Motor neuron (in vitro differentiated cells): ENCODE results near the gene IL13RA2. TPM values are rescaled to one million over a fixed set of nuclear protein-coding genes. Genes with fewer than 3 reads are reported as not detected.

Experiments
- ATAC-seq, 8 experiments: fragments of 200-7000 bp; cut with Tn5 transposase; replicated peaks in 6 of 8; 2 replicates each; pipeline ENCODE4 v1.8.0; 2021; ENCODE audit warnings: mild to moderate bottlenecking in 8 of 8, moderate library complexity in 8 of 8
- H3K27ac ChIP-seq, 2 donors: fragments of 250-450 bp; sonication (Bioruptor Pico); 2 replicates each; pipeline ENCODE4 v1.9.0; 2021; ENCODE audit warnings: antibody characterized with exemption in 2 of 2, mild to moderate bottlenecking in 2 of 2, moderate library complexity in 1 of 2
- H3K4me1 ChIP-seq, 2 donors: fragments of 250-450 bp; sonication (Bioruptor Pico); replicated peaks in 1 of 2; 2 replicates each; pipeline ENCODE4 v1.6.1; 2021; ENCODE audit warnings: antibody characterized with exemption in 2 of 2, mild to moderate bottlenecking in 2 of 2, moderate library complexity in 1 of 2
- H3K4me3 ChIP-seq, 5 donors: fragments of 250-450 bp; sonication (Bioruptor Pico); 2 replicates each; pipeline ENCODE4 v1.9.0; 2021; ENCODE audit warnings: antibody characterized with exemption in 5 of 5, mild to moderate bottlenecking in 5 of 5, moderate library complexity in 4 of 5
- WGBS, 10 experiments: fragments of 450-650 bp; shearing (Covaris generic); methylation state at CpG; one replicate each; pipeline ENCODE4 v1.0.0; 2022; 5-methylcytosine and 5-hydroxymethylcytosine counted together
- in situ Hi-C, 9 experiments: fragments of 400-800 bp; cut with MboI; loops; one replicate each; pipeline ENCODE4 v1.15.0; 2021; ENCODE audit warnings: low sequenced_read_pairs in 9 of 9, low pct_unique_long_range_greater_than_20kb in 2 of 9; ENCODE audit not compliant: unreplicated experiment in 9 of 9
- total RNA-seq, 8 experiments: library from RNA; unstranded; fragments of 300-600 nt; gene quantifications; 2 replicates each; pipeline versions ENCODE4 v1.2.3 to v1.2.4, GENCODE V29; 2022

The IL13RA2 gene
- total RNA-seq, 8 experiments from 2014 or later, result 0.31 to 15.0 (median 0.55) TPM

DNA sequence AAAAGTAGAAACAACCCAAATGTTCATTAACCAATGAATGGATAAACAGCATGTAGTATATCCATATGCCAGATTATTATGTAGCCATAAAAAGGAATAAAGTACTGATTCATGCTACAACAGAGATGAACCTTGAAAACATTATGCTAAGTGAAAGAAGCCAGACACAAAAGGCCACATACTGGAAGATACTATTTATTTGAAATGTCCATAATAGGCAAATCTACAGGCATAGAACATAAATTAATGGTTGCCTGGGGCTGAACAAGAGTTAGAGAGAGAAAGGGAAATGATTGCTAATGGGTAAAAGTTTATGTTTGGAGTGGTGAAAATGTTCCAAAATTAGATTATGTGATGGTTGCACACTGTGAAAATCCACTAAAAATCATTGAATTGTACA is 44.4 kb downstream of the IL13RA2 start:
- Histone ChIP-seq H3K4me1 (no peaks in the 10 kb centered on the region), H3K4me3 (no peak overlapping the region), H3K27ac (no peak overlapping the region)
- in situ Hi-C loops, result loop anchor here in 1 of 9 experiments (25.0 kb wide), 1 partner anchor 336 kb away; no protein-coding TSS in a partner anchor
- peak in 3 of 8 experiments; percentile 28 to 68 (median 62) for ATAC-seq

DNA sequence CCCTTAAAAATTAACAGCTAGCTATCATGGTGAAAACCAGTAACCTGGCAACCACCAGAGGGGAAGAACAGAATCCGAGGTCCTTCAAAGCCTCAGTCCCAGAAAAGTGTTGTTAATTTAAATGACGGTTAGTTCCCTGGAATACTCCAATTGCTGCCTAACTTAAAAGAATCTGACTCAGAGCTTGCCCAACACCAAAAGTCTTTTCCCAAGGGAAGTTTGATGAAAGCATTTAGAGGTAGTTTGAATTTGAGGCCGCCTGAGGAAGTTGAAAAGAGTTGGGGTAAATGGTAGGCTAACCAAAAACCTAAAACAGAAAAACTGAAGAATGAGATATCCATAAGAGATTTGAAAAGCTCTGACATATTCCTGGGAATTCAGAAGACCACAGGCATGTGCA is 46.6 kb downstream of the IL13RA2 start:
- no peak overlapping the region for H3K4me3 ChIP-seq
- no peak overlapping the region for H3K27ac ChIP-seq
- no peak for ATAC-seq
- H3K4me1 ChIP-seq, result no peaks in the 10 kb centered on the region
- WGBS, 10 experiments, result 40 to 90% (median 80%) methylated on average over 1 to 2 of the region's 3 CpGs; no CpG with 5 or more reads in 5 of the 10 experiments
- in situ Hi-C loops, result loop anchor here in 1 of 9 experiments (25.0 kb wide), 1 partner anchor 334 kb away; no protein-coding TSS in a partner anchor

DNA sequence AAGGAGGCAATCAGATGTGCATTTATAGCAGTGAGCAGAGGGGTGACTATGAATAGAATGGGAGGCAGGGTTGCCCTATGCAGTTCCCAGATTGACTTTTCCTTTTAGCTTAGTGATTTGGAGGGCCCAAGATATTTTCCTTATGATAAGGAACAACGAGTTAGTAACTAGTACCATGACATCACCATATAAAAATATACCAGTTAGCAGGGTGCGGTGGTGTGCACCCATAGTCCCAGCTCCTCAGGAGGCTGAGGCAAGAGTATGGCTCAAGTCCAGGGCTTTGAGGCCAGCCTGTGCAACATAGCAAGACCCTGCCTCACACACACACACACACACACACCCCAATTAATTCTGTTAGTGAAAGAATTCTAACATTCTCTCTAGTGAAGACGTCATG is 53.0 kb downstream of the IL13RA2 start:
- 50 to 100% (median 67%) methylated on average over 1 of the region's 3 CpGs; no CpG with 5 or more reads in 7 of the 10 experiments for WGBS, 10 experiments
- ATAC-seq, result no peak
- Histone ChIP-seq H3K27ac (no peak overlapping the region), H3K4me3 (no peak overlapping the region), H3K4me1 (no peaks in the 10 kb centered on the region)
- in situ Hi-C loops, result loop anchor here in 1 of 9 experiments (25.0 kb wide), 1 partner anchor 327 kb away; no protein-coding TSS in a partner anchor

DNA sequence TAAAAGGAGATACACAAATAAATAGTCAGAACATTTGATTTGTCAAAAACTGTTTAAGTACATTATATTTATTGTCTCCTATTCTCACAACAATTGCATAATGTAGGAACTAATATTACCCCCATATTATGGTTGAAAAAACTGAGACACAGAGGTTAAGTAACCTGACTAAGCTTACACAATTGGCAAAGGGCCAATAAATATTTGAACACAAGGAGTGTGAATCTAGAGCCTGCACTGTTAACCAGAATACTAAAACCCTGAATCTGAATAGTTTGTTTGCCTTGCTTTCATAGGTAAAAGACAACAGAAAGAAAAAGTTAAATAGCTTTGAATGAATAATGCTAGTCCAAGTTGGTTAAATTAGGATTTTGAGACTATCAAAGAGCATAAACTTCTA is 55.2 kb downstream of the IL13RA2 start:
- in situ Hi-C loops, result loop anchor here in 1 of 9 experiments (25.0 kb wide), 1 partner anchor 325 kb away; no protein-coding TSS in a partner anchor
- no peaks in the 10 kb centered on the region for H3K4me1 ChIP-seq
- H3K4me3 ChIP-seq, result no peak overlapping the region
- ATAC-seq, result no peak
- H3K27ac ChIP-seq, result no peak overlapping the region

DNA sequence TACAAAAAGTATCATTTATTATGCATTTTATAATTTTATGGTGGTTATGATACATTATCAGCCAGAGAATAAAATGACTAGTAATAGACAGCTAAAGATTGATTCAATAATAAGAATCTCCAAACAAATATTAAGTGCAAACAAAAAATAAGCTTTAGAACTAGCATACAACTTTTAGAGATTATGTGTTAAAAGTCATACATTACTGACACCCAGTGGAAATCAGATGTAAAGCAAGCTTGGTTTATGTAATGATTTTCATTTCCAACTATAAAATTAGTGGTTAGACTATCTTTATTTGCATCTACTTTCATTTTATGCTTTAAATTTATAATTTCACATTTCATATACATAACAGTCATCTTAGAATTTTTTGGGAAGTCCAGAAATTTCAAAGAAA is 57.7 kb downstream of the IL13RA2 start:
- H3K4me3 ChIP-seq, result no peak overlapping the region
- no peaks in the 10 kb centered on the region for H3K4me1 ChIP-seq
- in situ Hi-C loops, result loop anchor here in 1 of 9 experiments (25.0 kb wide), 1 partner anchor 322 kb away; no protein-coding TSS in a partner anchor
- no peak for ATAC-seq
- no peak overlapping the region for H3K27ac ChIP-seq

Other genes starting within 250 kb of the IL13RA2 start
- 10 to 100 TPM in 1 of 8 experiments, 1 to 10 TPM in 1, under 1 TPM in 5, not detected in 1; 0.08 to 10.6 (median 0.66) TPM for gene RBMXL3, start 171.8 kb upstream of the IL13RA2 start, total RNA-seq
- gene LRCH2, start 216.5 kb upstream of the IL13RA2 start, total RNA-seq, result 100 to 1,000 TPM in 2 of 8 experiments, 10 to 100 TPM in 6; 13.9 to 254 (median 26.2) TPM